DND-41 (cell line): ENCODE measurements around the gene KCNQ5.

Experiments
- EZH2 ChIP-seq: IDR thresholded peaks from 3 replicates; pipeline ENCODE4 v1.6.1; 2012; ENCODE audit warnings: borderline replicate concordance, low read depth, mild to moderate bottlenecking, moderate library complexity, low read length, inconsistent platforms; ENCODE audit not compliant: severe bottlenecking
- TF ChIP-seq, protein P1 (sequence below): IDR thresholded peaks from 2 replicates; pipeline ENCODE4 v1.5.1; 2012; ENCODE audit warnings: borderline replicate concordance, low read length, moderate library complexity, mild to moderate bottlenecking; ENCODE audit not compliant: poor library complexity, severe bottlenecking; ENCODE audit errors: extremely low read depth

DNA sequence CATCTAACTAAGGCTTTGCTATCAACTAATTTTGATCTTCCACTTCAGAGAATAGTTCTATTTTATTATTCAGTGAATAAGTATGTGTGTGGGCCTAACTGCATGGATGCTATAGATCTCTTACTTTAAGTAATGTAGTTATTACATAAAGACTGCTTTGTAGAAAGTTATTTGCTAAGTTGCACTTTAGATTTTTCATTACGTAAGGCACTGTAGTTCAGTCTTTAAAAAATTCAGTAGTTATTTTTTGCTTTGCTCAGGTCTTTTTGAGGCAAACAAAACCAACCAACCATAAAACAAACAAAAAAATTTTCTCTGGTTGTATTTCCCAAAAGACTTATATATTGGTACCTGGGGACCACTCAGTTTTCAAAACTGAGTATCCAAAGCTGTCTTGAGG, 53.0 kb downstream of the KCNQ5 start:
- no peak for TF ChIP-seq EZH2
- TF ChIP-seq, protein P1, sequence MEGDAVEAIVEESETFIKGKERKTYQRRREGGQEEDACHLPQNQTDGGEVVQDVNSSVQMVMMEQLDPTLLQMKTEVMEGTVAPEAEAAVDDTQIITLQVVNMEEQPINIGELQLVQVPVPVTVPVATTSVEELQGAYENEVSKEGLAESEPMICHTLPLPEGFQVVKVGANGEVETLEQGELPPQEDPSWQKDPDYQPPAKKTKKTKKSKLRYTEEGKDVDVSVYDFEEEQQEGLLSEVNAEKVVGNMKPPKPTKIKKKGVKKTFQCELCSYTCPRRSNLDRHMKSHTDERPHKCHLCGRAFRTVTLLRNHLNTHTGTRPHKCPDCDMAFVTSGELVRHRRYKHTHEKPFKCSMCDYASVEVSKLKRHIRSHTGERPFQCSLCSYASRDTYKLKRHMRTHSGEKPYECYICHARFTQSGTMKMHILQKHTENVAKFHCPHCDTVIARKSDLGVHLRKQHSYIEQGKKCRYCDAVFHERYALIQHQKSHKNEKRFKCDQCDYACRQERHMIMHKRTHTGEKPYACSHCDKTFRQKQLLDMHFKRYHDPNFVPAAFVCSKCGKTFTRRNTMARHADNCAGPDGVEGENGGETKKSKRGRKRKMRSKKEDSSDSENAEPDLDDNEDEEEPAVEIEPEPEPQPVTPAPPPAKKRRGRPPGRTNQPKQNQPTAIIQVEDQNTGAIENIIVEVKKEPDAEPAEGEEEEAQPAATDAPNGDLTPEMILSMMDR = no peak
